ENCODE data around the gene TASOR. TPM values are rescaled to one million over a fixed set of nuclear protein-coding genes. Genes with fewer than 3 reads are reported as not detected.
A peak's percentile ranks its signal among the peaks of the same experiment; 100 is the strongest.
"Not testable (repeated sequence)": the region's sequence is repeated elsewhere in the genome, so short reads cannot be mapped to it uniquely, and the experiment has no call there.

The TASOR gene
- total RNA-seq = 10 to 100 TPM; 60.7 to 62.7 TPM
- polyA plus RNA-seq = 34.7 TPM

GRCh38 chr3:56683122-56683817 is at the start of gene TASOR:
TSS of gene TASOR (minus strand) at chr3:56683265. CDS start at chr3:56683006, 259 bp downstream.
- H3K4me3 ChIP-seq (ENCODE audit: low read length) = peak within 1 kb of the TSS; percentile 70
- Mint-ChIP-seq H3K27ac (peak within 1 kb of the TSS; percentile 94 to 99 (median 96)), H3K4me3 (peak within 1 kb of the TSS; percentile 92 to 98 (median 95)), H3K9me3 (no peaks in the 10 kb centered on the region), H3K27me3 (no peaks in the 10 kb centered on the region), H3K4me1 (peaks cover 35 to 47% (median 42%) of the 10 kb centered on the region in 3 donors), H3K36me3 (peaks cover 5 to 22% (median 6%) of the 10 kb centered on the region in 3 donors)
- CTCF ChIA-PET = interaction anchor here (0.7 to 1.9 kb wide), 6 partner anchors 12 to 1072 kb away, joined by 3 to 13 read pairs (median 3); partner anchors contain the start of genes ARHGEF3 and SLMAP
- peak; percentile 84 to 92 (median 85) for DNase-seq
- peaks cover 42% of the 10 kb centered on the region for H3K4me1 ChIP-seq (ENCODE audit: insufficient read depth, low read length)
- H3K9me3 ChIP-seq (ENCODE audit: low read length) = no peaks in the 10 kb centered on the region
- no peaks in the 10 kb centered on the region for H3K27me3 ChIP-seq (ENCODE audit: insufficient read depth, low read length, poor library complexity, severe bottlenecking)
- no peaks in the 10 kb centered on the region for H3K36me3 ChIP-seq (ENCODE audit: insufficient read depth, low read length)
- POLR2A ChIA-PET = interaction anchor here (0.8 to 2.1 kb wide), 8 partner anchors 9 to 545 kb away, joined by 3 to 32 read pairs (median 8); partner anchors contain the start of genes ARHGEF3 and CCDC66
- peak within 1 kb of the TSS; percentile 91 for H3K27ac ChIP-seq (ENCODE audit: low read depth, low read length)

GRCh38 chr3:56732109-56732508 is 49.0 kb upstream of the TASOR start:
- Histone ChIP-seq H3K27ac (ENCODE audit: low read depth, low read length) (no peak overlapping the region), H3K27me3 (ENCODE audit: insufficient read depth, low read length, poor library complexity, severe bottlenecking) (no peaks in the 10 kb centered on the region), H3K4me1 (ENCODE audit: insufficient read depth, low read length) (peaks cover 40% of the 10 kb centered on the region), H3K9me3 (ENCODE audit: low read length) (no peaks in the 10 kb centered on the region), H3K36me3 (ENCODE audit: insufficient read depth, low read length) (peaks cover 62% of the 10 kb centered on the region), H3K4me3 (ENCODE audit: low read length) (no peak overlapping the region)
- no peak for DNase-seq
- CTCF ChIA-PET = interaction anchor here (1.2 to 3.2 kb wide), 2 partner anchors 29 to 67 kb away, joined by 3 to 12 read pairs; no protein-coding TSS in a partner anchor
- H3K9me3 Mint-ChIP-seq = no peaks in the 10 kb centered on the region
- POLR2A ChIA-PET = interaction anchor here (1.1 kb wide), 2 partner anchors 51 to 69 kb away, joined by 4 to 6 read pairs; no protein-coding TSS in a partner anchor
- peak overlapping the region in 3 of 7 donors; percentile 67 to 86 (median 71) for H3K4me3 Mint-ChIP-seq
- peak overlapping the region; percentile 76 to 96 (median 94) for H3K27ac Mint-ChIP-seq
- peaks cover 0 to 2% of the 10 kb centered on the region in 2 donors for H3K27me3 Mint-ChIP-seq
- peaks cover 57 to 77% (median 66%) of the 10 kb centered on the region in 3 donors for H3K4me1 Mint-ChIP-seq
- H3K36me3 Mint-ChIP-seq = peaks cover 36 to 88% (median 43%) of the 10 kb centered on the region in 3 donors

- Mint-ChIP-seq H3K4me1 (peaks cover 63 to 74% (median 67%) of the 10 kb centered on the region in 3 donors), H3K36me3 (peaks cover 41 to 74% (median 42%) of the 10 kb centered on the region in 3 donors), H3K4me3 (peak overlapping the region; percentile 57 to 82 (median 76)), H3K27me3 (no peaks in the 10 kb centered on the region), H3K9me3 (no peaks in the 10 kb centered on the region), H3K27ac (peak overlapping the region; percentile 77 to 96 (median 94))
- POLR2A ChIA-PET = interaction anchor here (1.2 to 2.3 kb wide), 5 partner anchors 29 to 76 kb away, joined by 3 to 17 read pairs (median 7); partner anchors contain the start of gene ARHGEF3
- Histone ChIP-seq H3K36me3 (ENCODE audit: insufficient read depth, low read length) (peaks cover 30% of the 10 kb centered on the region), H3K9me3 (ENCODE audit: low read length) (no peaks in the 10 kb centered on the region), H3K27ac (ENCODE audit: low read depth, low read length) (no peak overlapping the region), H3K4me1 (ENCODE audit: insufficient read depth, low read length) (peaks cover 32% of the 10 kb centered on the region), H3K4me3 (ENCODE audit: low read length) (peak overlapping the region; percentile 26), H3K27me3 (ENCODE audit: insufficient read depth, low read length, poor library complexity, severe bottlenecking) (no peaks in the 10 kb centered on the region)
- CTCF ChIA-PET = interaction anchor here (0.8 to 2.7 kb wide), 9 partner anchors 9 to 263 kb away, joined by 3 to 39 read pairs (median 6); partner anchors contain the start of gene ARHGEF3
- DNase-seq = peak; percentile 31 to 84 (median 64)
These were observed 42.1 kb upstream of the TASOR start for GRCh38 chr3:56725175-56725574.

DNA sequence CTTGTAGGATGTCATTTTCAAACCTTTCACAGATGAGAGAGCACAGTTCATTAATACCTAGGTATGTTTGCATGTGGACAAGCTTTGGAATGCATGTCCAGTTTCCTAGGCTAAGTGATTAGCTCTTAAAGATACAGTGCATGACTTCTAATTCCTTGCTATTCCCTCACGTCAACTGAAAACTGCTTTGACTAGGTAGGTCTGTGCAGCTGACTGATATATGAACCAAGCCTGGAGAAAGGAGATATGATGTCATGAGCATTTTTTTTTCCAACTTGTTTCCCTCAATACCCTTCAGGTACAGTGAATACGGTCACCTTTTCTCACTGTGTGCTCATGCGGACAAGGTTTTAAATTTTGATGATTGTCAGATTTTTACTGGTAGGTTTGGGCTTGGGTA is 41.6 kb upstream of the TASOR start:
- peak overlapping the region; percentile 26 for H3K4me3 ChIP-seq (ENCODE audit: low read length)
- H3K4me1 Mint-ChIP-seq = peaks cover 65 to 76% (median 72%) of the 10 kb centered on the region in 3 donors
- ChIA-PET CTCF (interaction anchor here (0.8 to 2.7 kb wide), 9 partner anchors 10 to 263 kb away, joined by 3 to 39 read pairs (median 6); partner anchors contain the start of gene ARHGEF3), POLR2A (interaction anchor here (0.5 to 2.3 kb wide), 7 partner anchors 15 to 76 kb away, joined by 3 to 17 read pairs (median 7); partner anchors contain the start of gene ARHGEF3)
- DNase-seq = no peak
- H3K4me3 Mint-ChIP-seq = peak overlapping the region; percentile 13 to 82 (median 76)
- peak overlapping the region; percentile 77 to 96 (median 94) for H3K27ac Mint-ChIP-seq
- H3K9me3 Mint-ChIP-seq = no peaks in the 10 kb centered on the region
- no peak overlapping the region for H3K27ac ChIP-seq (ENCODE audit: low read depth, low read length)
- peaks cover 32% of the 10 kb centered on the region for H3K4me1 ChIP-seq (ENCODE audit: insufficient read depth, low read length)
- no peaks in the 10 kb centered on the region for H3K9me3 ChIP-seq (ENCODE audit: low read length)
- H3K36me3 Mint-ChIP-seq = peaks cover 41 to 69% (median 41%) of the 10 kb centered on the region in 3 donors
- H3K36me3 ChIP-seq (ENCODE audit: insufficient read depth, low read length) = peaks cover 25% of the 10 kb centered on the region
- H3K27me3 ChIP-seq (ENCODE audit: insufficient read depth, low read length, poor library complexity, severe bottlenecking) = no peaks in the 10 kb centered on the region
- H3K27me3 Mint-ChIP-seq = peaks cover 0 to 2% of the 10 kb centered on the region in 2 donors

- ChIA-PET POLR2A (interaction anchor here (0.6 to 0.7 kb wide), 2 partner anchors 64 to 201 kb away, joined by 3 to 4 read pairs; no protein-coding TSS in a partner anchor), CTCF (interaction anchor here (1.6 kb wide), 1 partner anchor 19 kb away, joined by 6 read pairs; no protein-coding TSS in a partner anchor)
- peaks cover 15% of the 10 kb centered on the region for H3K4me1 ChIP-seq (ENCODE audit: insufficient read depth, low read length)
- DNase-seq = no peak
- no peak overlapping the region for H3K4me3 ChIP-seq (ENCODE audit: low read length)
- H3K4me3 Mint-ChIP-seq = no peak overlapping the region
- no peaks in the 10 kb centered on the region for H3K9me3 ChIP-seq (ENCODE audit: low read length)
- no peaks in the 10 kb centered on the region for H3K9me3 Mint-ChIP-seq
- peaks cover 19 to 34% (median 21%) of the 10 kb centered on the region in 3 donors for H3K36me3 Mint-ChIP-seq
- H3K27ac ChIP-seq (ENCODE audit: low read depth, low read length) = no peak overlapping the region
- peak overlapping the region in 5 of 8 donors; percentile 22 to 82 (median 66) for H3K27ac Mint-ChIP-seq
- no peaks in the 10 kb centered on the region for H3K27me3 ChIP-seq (ENCODE audit: insufficient read depth, low read length, poor library complexity, severe bottlenecking)
- H3K36me3 ChIP-seq (ENCODE audit: insufficient read depth, low read length) = no peaks in the 10 kb centered on the region
- peaks cover 0 to 2% of the 10 kb centered on the region in 2 donors for H3K27me3 Mint-ChIP-seq
- H3K4me1 Mint-ChIP-seq = peaks cover 49 to 58% (median 52%) of the 10 kb centered on the region in 3 donors
These were observed 37.8 kb upstream of the TASOR start for GRCh38 chr3:56720849-56721248.

DNA sequence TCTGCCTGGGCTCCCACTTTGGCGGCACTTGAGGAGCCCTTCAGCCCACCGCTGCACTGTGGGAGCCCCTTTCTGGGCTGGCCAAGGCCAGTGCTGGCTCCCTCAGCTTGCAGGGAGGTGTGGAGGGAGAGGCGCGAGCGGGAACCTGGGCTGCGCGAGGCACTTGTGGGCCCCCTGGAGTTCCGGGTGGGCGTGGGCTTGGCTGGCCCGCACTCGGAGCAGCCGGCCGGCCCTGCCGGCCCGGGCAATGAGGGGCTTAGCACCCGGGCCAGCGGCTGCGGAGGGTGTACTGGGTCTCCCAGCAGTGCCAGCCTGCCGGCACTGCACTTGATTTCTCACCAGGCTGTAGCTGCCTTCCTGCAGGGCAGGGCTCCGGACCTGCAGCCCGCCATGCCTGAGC is 35.7 kb upstream of the TASOR start:
- H3K36me3 ChIP-seq (ENCODE audit: insufficient read depth, low read length) = not testable (repeated sequence)

DNA sequence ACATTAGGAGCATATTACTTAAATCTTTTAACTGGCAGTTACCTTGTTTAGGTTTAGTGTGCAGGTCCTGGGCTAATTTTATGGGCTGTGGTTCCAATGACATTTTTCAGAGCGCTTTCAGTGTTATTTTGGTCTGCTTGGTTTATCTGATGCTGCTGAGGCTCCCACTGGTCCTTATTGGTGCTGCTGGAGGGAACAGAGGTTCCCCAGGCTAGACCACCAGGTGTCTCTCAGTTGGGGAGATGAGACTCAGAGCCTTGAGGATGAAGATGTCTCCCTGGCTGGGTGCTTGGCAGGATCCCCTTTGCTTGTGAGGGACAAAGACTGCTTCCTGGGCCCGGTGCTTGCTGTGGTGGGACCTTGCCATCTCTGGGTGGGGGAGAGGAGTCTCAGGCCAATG is 28.3 kb upstream of the TASOR start:
- Histone ChIP-seq H3K27ac (ENCODE audit: low read depth, low read length) (no peak overlapping the region), H3K27me3 (ENCODE audit: insufficient read depth, low read length, poor library complexity, severe bottlenecking) (no peaks in the 10 kb centered on the region), H3K36me3 (ENCODE audit: insufficient read depth, low read length) (no peaks in the 10 kb centered on the region), H3K4me3 (ENCODE audit: low read length) (no peak overlapping the region), H3K9me3 (ENCODE audit: low read length) (no peaks in the 10 kb centered on the region), H3K4me1 (ENCODE audit: insufficient read depth, low read length) (no peaks in the 10 kb centered on the region)
- no peak for DNase-seq
- ChIA-PET CTCF (interaction anchor here (1.0 kb wide), 1 partner anchor 88 kb away, joined by 7 read pairs; no protein-coding TSS in a partner anchor), POLR2A (no interaction called here)
- H3K4me3 Mint-ChIP-seq = no peak overlapping the region
- H3K4me1 Mint-ChIP-seq = peaks cover 3 to 12% (median 6%) of the 10 kb centered on the region in 3 donors
- peak overlapping the region in 1 of 8 donors; percentile 9 for H3K27ac Mint-ChIP-seq
- H3K36me3 Mint-ChIP-seq = peaks cover 0 to 10% (median 0%) of the 10 kb centered on the region in 3 donors
- H3K27me3 Mint-ChIP-seq = no peaks in the 10 kb centered on the region
- peaks cover 0 to 6% (median 0%) of the 10 kb centered on the region in 5 donors for H3K9me3 Mint-ChIP-seq

More for the DNA sequence above, 35.7 kb upstream of the TASOR start:
- peaks cover 34 to 43% (median 36%) of the 10 kb centered on the region in 3 donors for H3K4me1 Mint-ChIP-seq
- not testable (repeated sequence) for H3K27ac Mint-ChIP-seq; H3K4me1 ChIP-seq (ENCODE audit: insufficient read depth, low read length); H3K27me3 Mint-ChIP-seq; DNase-seq; H3K9me3 Mint-ChIP-seq; H3K9me3 ChIP-seq (ENCODE audit: low read length); H3K27ac ChIP-seq (ENCODE audit: low read depth, low read length); H3K4me3 ChIP-seq (ENCODE audit: low read length); H3K4me3 Mint-ChIP-seq; H3K27me3 ChIP-seq (ENCODE audit: insufficient read depth, low read length, poor library complexity, severe bottlenecking)
- CTCF ChIA-PET = interaction anchor here (0.8 to 1.2 kb wide), 2 partner anchors 80 to 277 kb away, joined by 3 read pairs; no protein-coding TSS in a partner anchor
- H3K36me3 Mint-ChIP-seq = peaks cover 12 to 22% (median 18%) of the 10 kb centered on the region in 3 donors
- POLR2A ChIA-PET = interaction anchor here (0.9 to 1.1 kb wide), 2 partner anchors 9 to 81 kb away, joined by 3 to 4 read pairs; no protein-coding TSS in a partner anchor
